HFFc6 (cell line): Measurements from ENCODE around the gene SBK3. TPM values are rescaled to one million over a fixed set of nuclear protein-coding genes. Genes with fewer than 3 reads are reported as not detected.
"Not testable (repeated sequence)": the region's sequence is repeated elsewhere in the genome, so short reads cannot be mapped to it uniquely, and the experiment has no call there.

Experiments used
- DNase-seq: peaks from one replicate; pipeline ENCODE4 v3.0.0-alpha.2; 2018
- H3K27ac Mint-ChIP-seq: 2 replicates; pipeline ENCODE4 v1.8.0; 2020; ENCODE audit warnings: mild to moderate bottlenecking, mixed read lengths
- H3K27me3 Mint-ChIP-seq: 2 replicates; pipeline ENCODE4 v1.8.0; 2021; ENCODE audit warnings: mild to moderate bottlenecking, moderate library complexity, mixed read lengths; ENCODE audit not compliant: insufficient read depth
- H3K36me3 Mint-ChIP-seq: 2 replicates; pipeline ENCODE4 v1.8.0; 2021; ENCODE audit warnings: low read depth, mixed read lengths
- H3K4me1 Mint-ChIP-seq: 2 replicates; pipeline ENCODE4 v1.8.0; 2020; ENCODE audit warnings: low read depth, mixed read lengths
- H3K4me3 Mint-ChIP-seq: 2 replicates; pipeline ENCODE4 v1.8.0; 2020; ENCODE audit warnings: mild to moderate bottlenecking, moderate library complexity, mixed read lengths
- H3K9me3 Mint-ChIP-seq: 2 replicates; pipeline ENCODE4 v1.8.0; 2020; ENCODE audit warnings: mild to moderate bottlenecking, mixed read lengths
- total RNA-seq, 6 experiments: library from RNA; stranded (reverse); fragmentation: NEBNext Ultra II Directional; extraction: Animal tissue kit (Norgen Biotek cat#: 25700); gene quantifications; 2 replicates in 1 of 6; 3 replicates in 5 of 6; pipeline ENCODE4 v1.2.3, GENCODE V29; 2021
- TF ChIP-seq, protein P1 (sequence below): fragments of 200-600 bp; sonication (generic); IDR thresholded peaks from 2 replicates; pipeline ENCODE4 v1.5.0; 2021; ENCODE audit warnings: antibody characterized with exemption, mild to moderate bottlenecking

Gene SBK3
- total RNA-seq, 6 experiments from 2014 or later, result not detected

DNA sequence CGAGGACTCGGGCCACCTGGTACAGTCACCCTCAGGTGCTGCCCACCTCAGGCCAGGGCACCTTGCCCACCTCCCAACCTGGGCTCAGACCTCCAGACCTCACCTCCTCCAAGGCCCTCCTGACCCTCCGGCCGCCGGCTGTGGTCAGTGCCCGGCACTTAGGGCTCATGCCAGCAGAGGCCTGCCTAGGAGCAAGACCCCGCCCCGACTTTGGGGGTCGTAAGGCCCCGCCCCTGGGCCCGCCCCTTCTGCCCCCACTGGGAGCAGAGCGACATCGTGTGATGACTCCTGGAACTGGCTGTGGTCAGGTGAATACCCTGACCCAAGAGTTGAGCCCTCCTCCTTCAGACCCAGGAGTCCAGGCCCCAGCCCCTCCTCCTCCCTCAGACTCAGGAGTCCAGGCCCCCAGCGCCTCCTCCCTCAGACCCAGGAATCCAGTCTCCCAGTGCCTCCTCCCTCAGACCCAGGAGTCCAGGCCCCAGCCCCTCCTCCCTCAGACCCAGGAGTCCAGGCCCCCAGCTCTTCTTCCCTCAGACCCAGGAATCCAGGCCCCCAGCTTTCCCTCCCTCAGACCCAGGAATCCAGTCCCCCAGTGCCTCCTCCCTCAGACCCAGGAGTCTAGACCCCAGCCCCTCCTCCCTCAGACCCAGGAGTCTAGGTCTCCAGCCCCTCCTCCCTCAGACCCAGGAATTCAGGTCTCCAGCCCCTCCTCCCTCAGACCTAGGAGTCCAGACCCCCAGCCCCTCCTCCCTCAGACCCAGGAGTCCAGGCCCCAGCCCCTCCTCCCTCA is 8.2 kb downstream of the SBK3 start, which contains the start of gene SBK2:
Gene SBK2 (minus strand): TSS at position 183 of the 790 bp plus-strand sequence. CDS start 839 bp downstream, outside the sequence.
- no peak within 1 kb of the TSS for H3K27ac Mint-ChIP-seq

DNA sequence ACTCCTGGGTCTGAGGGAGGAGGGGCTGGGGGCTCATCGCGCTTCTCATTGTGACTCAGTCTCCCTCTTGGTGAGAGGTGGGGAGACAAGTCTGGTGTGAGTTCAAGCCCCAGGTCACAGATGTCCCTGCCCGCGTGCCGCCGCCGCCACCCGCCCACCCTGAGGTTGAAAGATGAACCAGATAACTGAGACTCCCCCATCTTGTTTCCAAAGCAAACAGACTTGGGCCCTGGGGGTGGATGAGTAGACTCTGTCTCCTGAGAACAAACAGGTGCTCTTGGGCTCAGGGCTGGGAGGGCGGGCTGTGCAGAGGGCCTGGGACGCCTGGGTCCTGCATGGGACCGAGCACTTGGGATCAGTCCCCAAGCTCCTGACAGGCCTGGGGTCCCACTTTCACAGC is 9.0 kb downstream of the SBK3 start:
- no peaks in the 10 kb centered on the region for H3K36me3 Mint-ChIP-seq
- DNase-seq, result no peak
- H3K4me3 Mint-ChIP-seq, result no peak overlapping the region

More for the DNA sequence above, 8.2 kb downstream of the SBK3 start, which contains the start of gene SBK2:
- H3K4me1 Mint-ChIP-seq, result no peaks in the 10 kb centered on the region
- DNase-seq, result no peak
- no peak within 1 kb of the TSS for H3K4me3 Mint-ChIP-seq
- no peaks in the 10 kb centered on the region for H3K9me3 Mint-ChIP-seq
- H3K36me3 Mint-ChIP-seq, result no peaks in the 10 kb centered on the region
- peaks cover 6% of the 10 kb centered on the region; the same call in 1 of the 2 replicates for H3K27me3 Mint-ChIP-seq
- TF ChIP-seq, protein P1, sequence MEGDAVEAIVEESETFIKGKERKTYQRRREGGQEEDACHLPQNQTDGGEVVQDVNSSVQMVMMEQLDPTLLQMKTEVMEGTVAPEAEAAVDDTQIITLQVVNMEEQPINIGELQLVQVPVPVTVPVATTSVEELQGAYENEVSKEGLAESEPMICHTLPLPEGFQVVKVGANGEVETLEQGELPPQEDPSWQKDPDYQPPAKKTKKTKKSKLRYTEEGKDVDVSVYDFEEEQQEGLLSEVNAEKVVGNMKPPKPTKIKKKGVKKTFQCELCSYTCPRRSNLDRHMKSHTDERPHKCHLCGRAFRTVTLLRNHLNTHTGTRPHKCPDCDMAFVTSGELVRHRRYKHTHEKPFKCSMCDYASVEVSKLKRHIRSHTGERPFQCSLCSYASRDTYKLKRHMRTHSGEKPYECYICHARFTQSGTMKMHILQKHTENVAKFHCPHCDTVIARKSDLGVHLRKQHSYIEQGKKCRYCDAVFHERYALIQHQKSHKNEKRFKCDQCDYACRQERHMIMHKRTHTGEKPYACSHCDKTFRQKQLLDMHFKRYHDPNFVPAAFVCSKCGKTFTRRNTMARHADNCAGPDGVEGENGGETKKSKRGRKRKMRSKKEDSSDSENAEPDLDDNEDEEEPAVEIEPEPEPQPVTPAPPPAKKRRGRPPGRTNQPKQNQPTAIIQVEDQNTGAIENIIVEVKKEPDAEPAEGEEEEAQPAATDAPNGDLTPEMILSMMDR, result peak; percentile 40

DNA sequence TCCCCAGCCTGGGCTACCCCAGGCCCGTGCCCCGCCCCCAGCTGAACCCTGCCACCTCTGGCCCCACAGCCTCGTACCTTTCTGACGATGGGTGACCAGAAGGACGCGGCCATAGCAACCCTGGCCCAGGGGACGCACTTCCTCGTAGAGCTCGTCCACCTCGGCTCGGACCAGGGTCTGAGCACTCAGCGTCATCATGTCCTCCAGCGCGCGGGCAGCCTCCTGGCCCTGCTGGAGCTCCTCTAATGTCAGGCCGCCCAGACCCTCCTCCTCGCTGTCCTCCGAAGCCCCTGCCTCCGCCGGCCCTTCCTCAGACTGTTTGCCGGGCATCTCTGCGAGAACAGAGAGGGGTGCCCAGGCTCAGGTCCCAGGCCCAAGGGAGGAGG is 9.4 kb downstream of the SBK3 start:
- DNase-seq, result no peak
- Mint-ChIP-seq H3K27ac (no peak overlapping the region), H3K27me3 (peaks cover 6% of the 10 kb centered on the region; the same call in 1 of the 2 replicates), H3K9me3 (no peaks in the 10 kb centered on the region), H3K36me3 (no peaks in the 10 kb centered on the region), H3K4me3 (no peak overlapping the region), H3K4me1 (no peaks in the 10 kb centered on the region)
- TF ChIP-seq, protein P1, result no peak

More for the DNA sequence above, 9.0 kb downstream of the SBK3 start:
- H3K9me3 Mint-ChIP-seq, result no peaks in the 10 kb centered on the region
- no peaks in the 10 kb centered on the region for H3K4me1 Mint-ChIP-seq
- TF ChIP-seq, protein P1, result no peak
- H3K27ac Mint-ChIP-seq, result no peak overlapping the region
- H3K27me3 Mint-ChIP-seq, result peaks cover 6% of the 10 kb centered on the region; the same call in 1 of the 2 replicates

DNA sequence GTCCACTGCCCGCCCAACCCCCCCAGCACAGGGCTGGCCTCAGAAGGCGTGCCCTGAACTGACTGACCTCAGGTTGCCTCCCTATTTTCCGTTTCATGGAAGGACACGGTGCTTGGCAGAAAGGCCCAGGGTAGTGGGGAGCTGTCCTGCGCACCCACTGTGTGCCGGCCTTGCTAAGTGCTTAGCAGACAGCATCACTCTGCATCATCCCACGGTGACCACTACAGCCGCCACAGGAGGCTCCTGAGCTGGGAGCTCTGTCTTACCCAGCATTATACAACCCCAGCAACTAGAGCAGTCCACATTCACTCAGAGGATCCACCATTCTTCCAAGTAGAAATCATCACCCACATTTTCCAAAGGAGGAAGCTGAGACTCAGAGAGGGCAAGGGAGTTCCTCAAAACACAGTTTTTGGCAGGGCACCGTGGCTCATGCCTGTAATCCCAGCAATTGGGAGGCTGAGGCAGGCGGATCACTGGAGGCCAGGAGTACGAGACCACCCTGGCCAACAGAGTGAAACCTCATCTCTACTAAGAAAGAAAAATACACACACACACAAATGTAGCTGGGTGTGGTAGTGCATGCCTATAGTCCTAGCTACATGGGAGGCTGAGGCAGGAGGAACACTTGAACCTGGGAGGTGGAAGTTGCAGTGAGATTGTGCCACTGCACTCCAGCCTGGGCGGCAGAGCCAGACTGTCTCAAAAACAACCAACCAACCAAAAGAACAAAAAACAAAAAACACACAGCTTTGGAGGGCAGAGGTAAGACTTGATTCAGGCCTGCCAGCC is 10.0 kb downstream of the SBK3 start:
- Mint-ChIP-seq H3K36me3 (no peaks in the 10 kb centered on the region), H3K27ac (no peak overlapping the region), H3K27me3 (peaks cover 1% of the 10 kb centered on the region; the same call in 1 of the 2 replicates), H3K4me3 (no peak overlapping the region), H3K4me1 (no peaks in the 10 kb centered on the region), H3K9me3 (no peaks in the 10 kb centered on the region)
- no peak for DNase-seq
- TF ChIP-seq, protein P1, result no peak

DNA sequence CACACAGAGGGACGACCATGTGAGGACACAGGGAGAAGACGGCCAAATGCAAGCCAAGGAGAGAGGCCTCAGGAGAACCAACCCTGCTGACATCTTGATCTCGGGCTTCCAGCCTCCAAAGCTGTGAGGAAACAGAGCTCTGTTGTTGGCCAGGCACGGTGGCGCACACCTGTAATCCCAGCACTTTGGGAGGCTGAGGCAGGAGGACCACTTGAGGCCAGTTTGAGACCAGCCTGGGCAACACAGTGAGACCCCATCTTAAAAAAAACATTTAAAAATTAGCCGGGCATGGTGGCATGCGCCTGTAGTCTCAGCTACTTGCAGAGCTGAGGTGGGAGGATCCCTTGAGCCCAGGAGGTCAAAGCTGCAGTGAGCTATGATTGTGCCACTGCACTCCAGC is 11.1 kb downstream of the SBK3 start:
- not testable (repeated sequence) for H3K4me3 Mint-ChIP-seq, DNase-seq, H3K4me1 Mint-ChIP-seq, H3K27ac Mint-ChIP-seq, H3K9me3 Mint-ChIP-seq, H3K36me3 Mint-ChIP-seq, H3K27me3 Mint-ChIP-seq

DNA sequence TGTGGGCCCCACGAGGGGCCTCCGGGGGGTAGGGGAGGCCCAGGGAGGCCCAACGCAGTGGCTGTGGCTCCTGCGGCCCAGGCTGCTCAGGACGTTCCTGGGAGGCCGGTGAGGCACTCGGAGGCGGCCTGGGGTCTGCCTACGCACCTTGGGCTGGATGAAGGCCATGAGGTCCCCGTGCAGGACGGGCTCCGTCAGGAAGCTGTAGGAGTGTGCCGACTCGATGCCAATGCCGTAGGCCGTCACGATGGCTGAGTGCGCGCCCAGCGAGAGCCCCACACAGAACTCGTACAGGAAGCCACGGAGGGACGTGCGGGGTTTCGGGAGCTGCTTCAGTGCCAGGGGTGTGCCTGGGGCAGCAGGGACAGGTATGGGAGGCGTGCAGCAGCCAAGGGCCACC is 14.3 kb downstream of the SBK3 start:
- Mint-ChIP-seq H3K36me3 (no peaks in the 10 kb centered on the region), H3K9me3 (no peaks in the 10 kb centered on the region), H3K27ac (no peak overlapping the region), H3K4me1 (no peaks in the 10 kb centered on the region), H3K27me3 (peaks cover 1% of the 10 kb centered on the region), H3K4me3 (no peak overlapping the region)
- TF ChIP-seq, protein P1, result no peak
- DNase-seq, result no peak
